SU-DHL-6 (cell line): ENCODE data around the gene MOB4.

Source experiments
- H2AFZ ChIP-seq: fragments of 200-600 bp; sonication (generic); 2 replicates; pipeline ENCODE4 v1.6.1; 2014; ENCODE audit warnings: low read depth, mild to moderate bottlenecking, moderate library complexity, mixed read lengths, antibody characterized with exemption, low read length; ENCODE audit not compliant: severe bottlenecking
- H3F3A ChIP-seq: fragments of 200-600 bp; shearing (Covaris generic); 2 replicates; pipeline ENCODE4 v1.6.0; 2016; ENCODE audit warnings: antibody characterized with exemption, mild to moderate bottlenecking; ENCODE audit not compliant: insufficient read depth
- H3K27ac ChIP-seq: fragments of 200-600 bp; sonication (generic); 2 replicates; pipeline ENCODE4 v1.5.1; 2016; ENCODE audit warnings: low read depth, mild to moderate bottlenecking, low read length, moderate library complexity, mixed read lengths
- H3K27me3 ChIP-seq: fragments of 200-600 bp; sonication (generic), shearing (Covaris generic); 2 replicates; pipeline ENCODE4 v1.6.0; 2014; ENCODE audit warnings: mild to moderate bottlenecking, low read length
- H3K36me3 ChIP-seq: fragments of 200-600 bp; sonication (generic); 2 replicates; pipeline ENCODE4 v1.6.1; 2014; ENCODE audit warnings: mild to moderate bottlenecking, low read length, mixed read lengths
- H3K4me2 ChIP-seq: fragments of 300-600, 200-600 bp; shearing (Covaris generic), sonication (generic); 2 replicates; pipeline ENCODE4 v1.6.0; 2014; ENCODE audit warnings: low read length, low read depth, mild to moderate bottlenecking; ENCODE audit not compliant: poor library complexity, severe bottlenecking
- H3K4me3 ChIP-seq: fragments of 200-600 bp; sonication (generic); 2 replicates; pipeline ENCODE4 v1.5.1; 2014; ENCODE audit warnings: antibody characterized with exemption, low read length, mild to moderate bottlenecking, mixed read lengths; ENCODE audit not compliant: insufficient read depth, poor library complexity, severe bottlenecking
- H3K79me2 ChIP-seq: fragments of 200-600 bp; sonication (generic); 2 replicates; pipeline ENCODE4 v1.6.1; 2014; ENCODE audit warnings: mild to moderate bottlenecking, low read length, moderate library complexity; ENCODE audit not compliant: insufficient read depth
- H3K9ac ChIP-seq: fragments of 200-600 bp; sonication (generic); 2 replicates; pipeline ENCODE4 v1.7.0; 2014; ENCODE audit warnings: mild to moderate bottlenecking, low read length
- H3K9me2 ChIP-seq: fragments of 200-600 bp; sonication (generic); replicated peaks from 2 replicates; pipeline ENCODE4 v1.6.1; 2014; ENCODE audit warnings: low read length; ENCODE audit not compliant: insufficient read depth
- H3K9me3 ChIP-seq: fragments of 200-600 bp; sonication (generic); 2 replicates; pipeline ENCODE4 v1.6.1; 2014; ENCODE audit warnings: low read length, mixed read lengths; ENCODE audit not compliant: insufficient read depth
- H4K20me1 ChIP-seq: fragments of 200-600 bp; sonication (generic); 2 replicates; pipeline ENCODE4 v1.6.1; 2014; ENCODE audit warnings: low read depth, mild to moderate bottlenecking, antibody characterized with exemption, low read length, moderate library complexity, mixed read lengths
- EZH2phosphoT487 ChIP-seq: fragments of 200-600 bp; sonication (generic), shearing (Covaris generic); conservative IDR thresholded peaks from 2 replicates; pipeline ENCODE4 v1.6.1; 2018; ENCODE audit warnings: mild to moderate bottlenecking, antibody characterized with exemption, low read length, moderate library complexity, mixed read lengths
- TF ChIP-seq, protein P1 (sequence below): fragments of 200-600 bp; sonication (generic); IDR thresholded peaks from one replicate; pipeline ENCODE4 v1.5.1; 2017; ENCODE audit warnings: antibody characterized with exemption, mild to moderate bottlenecking, low read length, moderate library complexity; ENCODE audit not compliant: insufficient read depth, poor library complexity, severe bottlenecking

Gene MOB4

DNA sequence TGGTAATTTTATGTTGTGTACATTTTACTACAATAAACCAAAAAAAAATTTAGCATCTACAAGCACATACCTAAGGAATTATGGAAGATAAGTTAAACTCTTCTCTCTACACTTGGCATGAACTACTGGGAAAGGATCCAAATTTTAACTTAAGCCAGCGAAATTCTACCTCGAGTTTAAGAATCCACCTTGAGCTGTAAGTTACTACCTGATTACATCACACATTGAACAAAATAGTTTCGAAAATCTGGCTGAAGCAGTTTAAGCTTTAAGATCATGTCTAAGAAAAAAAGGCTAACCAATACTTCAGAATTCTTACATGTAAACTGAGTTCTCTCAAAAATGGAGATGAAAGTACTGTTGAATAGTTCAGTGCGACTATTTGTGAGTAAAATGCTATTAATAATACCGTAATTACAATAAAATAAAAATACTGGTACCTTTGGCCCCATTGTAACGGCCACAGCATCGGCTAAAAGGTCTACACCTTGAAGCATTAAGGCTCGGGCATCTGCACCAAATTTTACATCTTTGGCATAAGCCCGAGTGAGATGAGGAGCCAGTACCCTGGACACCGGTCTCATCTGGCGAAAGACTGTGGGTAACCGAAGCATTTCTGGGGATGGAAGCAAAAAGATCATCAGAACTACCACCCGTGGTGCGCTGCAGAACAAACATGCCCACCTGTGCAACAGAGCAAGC is 17.5 kb upstream of the MOB4 start:
- H3K27ac ChIP-seq, result peak overlapping the region; percentile 92; the same call in 1 of the 2 replicates
- peaks cover 60% of the 10 kb centered on the region for H3K36me3 ChIP-seq
- H3K79me2 ChIP-seq, result peaks cover 88% of the 10 kb centered on the region
- no peak overlapping the region for H2AFZ ChIP-seq
- peak overlapping the region; percentile 91 for H3K4me3 ChIP-seq
- no peaks in the 10 kb centered on the region for H3K9me2 ChIP-seq
- TF ChIP-seq, protein P1, sequence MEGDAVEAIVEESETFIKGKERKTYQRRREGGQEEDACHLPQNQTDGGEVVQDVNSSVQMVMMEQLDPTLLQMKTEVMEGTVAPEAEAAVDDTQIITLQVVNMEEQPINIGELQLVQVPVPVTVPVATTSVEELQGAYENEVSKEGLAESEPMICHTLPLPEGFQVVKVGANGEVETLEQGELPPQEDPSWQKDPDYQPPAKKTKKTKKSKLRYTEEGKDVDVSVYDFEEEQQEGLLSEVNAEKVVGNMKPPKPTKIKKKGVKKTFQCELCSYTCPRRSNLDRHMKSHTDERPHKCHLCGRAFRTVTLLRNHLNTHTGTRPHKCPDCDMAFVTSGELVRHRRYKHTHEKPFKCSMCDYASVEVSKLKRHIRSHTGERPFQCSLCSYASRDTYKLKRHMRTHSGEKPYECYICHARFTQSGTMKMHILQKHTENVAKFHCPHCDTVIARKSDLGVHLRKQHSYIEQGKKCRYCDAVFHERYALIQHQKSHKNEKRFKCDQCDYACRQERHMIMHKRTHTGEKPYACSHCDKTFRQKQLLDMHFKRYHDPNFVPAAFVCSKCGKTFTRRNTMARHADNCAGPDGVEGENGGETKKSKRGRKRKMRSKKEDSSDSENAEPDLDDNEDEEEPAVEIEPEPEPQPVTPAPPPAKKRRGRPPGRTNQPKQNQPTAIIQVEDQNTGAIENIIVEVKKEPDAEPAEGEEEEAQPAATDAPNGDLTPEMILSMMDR, result no peak
- TF ChIP-seq EZH2phosphoT487, result no peak
- H3K27me3 ChIP-seq, result no peaks in the 10 kb centered on the region
- peak overlapping the region; percentile 83 for H3K4me2 ChIP-seq
- H3K9ac ChIP-seq, result peak overlapping the region; percentile 99
- H3K9me3 ChIP-seq, result no peaks in the 10 kb centered on the region
- H4K20me1 ChIP-seq, result peaks cover 42% of the 10 kb centered on the region
- peaks cover 54% of the 10 kb centered on the region for H3F3A ChIP-seq

DNA sequence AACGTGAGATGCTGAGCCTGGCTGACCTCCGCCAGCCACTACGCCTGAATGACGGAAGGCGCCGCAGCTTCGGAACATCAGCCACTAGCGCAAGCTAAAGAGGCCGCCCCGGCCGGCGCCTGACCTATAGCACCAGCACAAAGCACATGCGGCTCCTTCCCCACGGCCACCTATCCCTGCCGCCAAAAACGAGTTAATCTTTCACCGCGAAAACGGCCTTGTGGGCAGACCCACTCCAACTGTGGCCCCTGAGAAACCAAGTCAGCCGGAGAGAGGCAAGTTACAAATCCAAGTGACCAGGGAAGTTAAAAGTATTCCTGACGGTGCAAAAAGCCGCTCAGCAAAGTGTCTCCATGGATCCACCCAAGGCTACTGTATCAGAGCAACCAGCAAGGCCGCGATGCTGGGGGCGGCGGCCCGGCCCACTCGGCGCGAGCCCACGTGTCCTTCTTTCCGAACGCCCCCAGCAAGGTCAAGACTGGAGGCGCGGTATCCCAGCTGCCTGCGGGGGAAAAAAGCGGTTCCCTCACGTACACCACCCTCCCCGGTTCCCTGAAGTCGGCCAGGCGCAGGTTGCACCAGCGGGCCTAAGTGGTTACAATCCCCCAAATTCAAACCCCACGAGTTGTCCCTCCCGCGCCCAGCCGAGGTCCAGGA is 16.8 kb upstream of the MOB4 start:
- Histone ChIP-seq H4K20me1 (peaks cover 41% of the 10 kb centered on the region), H3K27me3 (no peaks in the 10 kb centered on the region), H3K27ac (peak overlapping the region; percentile 92), H3K79me2 (peaks cover 93% of the 10 kb centered on the region), H3K9me3 (no peaks in the 10 kb centered on the region), H3K4me3 (peak overlapping the region; percentile 91), H3K36me3 (peaks cover 61% of the 10 kb centered on the region), H3K9me2 (no peaks in the 10 kb centered on the region), H2AFZ (no peak overlapping the region), H3F3A (peaks cover 53% of the 10 kb centered on the region), H3K4me2 (peak overlapping the region; percentile 83), H3K9ac (peak overlapping the region; percentile 99)
- no peak for TF ChIP-seq EZH2phosphoT487
- TF ChIP-seq, protein P1, result no peak

DNA sequence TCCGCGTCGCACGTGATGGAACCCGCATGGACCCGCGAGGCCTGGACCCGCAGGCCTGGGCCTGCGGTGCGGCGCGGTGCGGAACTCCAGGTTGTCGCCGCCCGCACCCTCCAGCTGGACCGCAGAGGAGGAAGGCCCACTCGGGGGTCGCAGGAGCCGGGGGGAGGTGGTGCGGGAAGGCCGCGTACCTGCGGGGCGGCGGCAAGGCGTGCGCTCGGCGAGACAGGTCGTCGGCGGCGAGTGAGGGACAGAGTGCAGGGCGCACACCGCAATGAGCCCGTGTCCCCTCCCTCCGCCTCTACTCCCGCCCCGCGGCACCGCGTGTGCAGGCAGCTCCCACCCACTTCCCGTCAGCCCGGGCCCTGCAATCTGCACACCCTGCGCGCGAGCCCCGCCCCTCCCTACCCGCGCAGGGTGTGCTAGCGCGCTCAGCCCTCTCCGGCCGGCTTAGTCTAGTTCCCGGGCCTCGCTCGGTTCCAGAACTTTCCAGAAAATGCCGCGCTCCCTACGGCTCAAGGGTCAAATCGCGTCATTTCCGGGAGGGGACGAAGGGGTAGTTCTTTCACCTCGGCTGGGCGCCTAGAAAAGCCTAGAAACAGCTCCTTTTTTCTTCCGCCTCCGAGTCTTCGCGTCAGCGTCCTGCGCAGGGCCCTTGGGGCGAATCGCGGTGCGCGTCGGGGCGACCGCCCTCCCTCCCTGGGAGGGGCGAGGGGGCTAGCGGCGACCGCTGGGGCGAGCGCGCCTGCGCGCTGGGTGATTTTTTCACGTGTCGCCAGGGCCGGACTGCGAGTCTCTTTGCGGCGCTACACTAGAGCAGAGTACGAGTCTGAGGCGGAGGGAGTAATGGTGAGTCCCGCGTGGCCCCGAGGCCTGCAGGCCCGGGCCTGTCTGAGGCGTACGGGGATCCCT is 16.0 kb upstream of the MOB4 start, which contains the start of the genes HSPD1 and HSPE1:
Gene HSPD1 (minus strand): TSS at position 247 of the 909 bp plus-strand sequence. CDS start 992 bp downstream, outside the sequence.
Gene HSPE1 (plus strand): TSS at position 786 of the 909 bp plus-strand sequence. CDS start 58 bp downstream, at position 844.
- Histone ChIP-seq H3K9me3 (no peaks in the 10 kb centered on the region), H3K9me2 (no peaks in the 10 kb centered on the region), H4K20me1 (peaks cover 34% of the 10 kb centered on the region), H3K4me3 (peak within 1 kb of the TSS; percentile 91), H3F3A (peaks cover 55% of the 10 kb centered on the region), H3K4me2 (peak within 1 kb of the TSS; percentile 86), H2AFZ (no peak within 1 kb of the TSS), H3K36me3 (peaks cover 60% of the 10 kb centered on the region), H3K27ac (peak within 1 kb of the TSS; percentile 92), H3K79me2 (peaks cover 92% of the 10 kb centered on the region), H3K9ac (peak within 1 kb of the TSS; percentile 99), H3K27me3 (no peaks in the 10 kb centered on the region)
- no peak for TF ChIP-seq EZH2phosphoT487
- TF ChIP-seq, protein P1, result no peak
